Osteocyte (in vitro differentiated cells): ENCODE measurements around the gene SLC7A7. TPM values are rescaled to one million over a fixed set of nuclear protein-coding genes. Genes with fewer than 3 reads are reported as not detected.

Source experiments
- DNase-seq: peaks from one replicate; pipeline ENCODE4 v3.0.0; 2021; ENCODE audit warnings: mixed read lengths; ENCODE audit not compliant: unreplicated experiment; ENCODE audit errors: extremely low spot score
- H3K27ac Mint-ChIP-seq: one replicate; pipeline ENCODE4 v1.8.0; 2021; ENCODE audit warnings: mild to moderate bottlenecking, mixed read lengths; ENCODE audit not compliant: unreplicated experiment
- H3K27me3 Mint-ChIP-seq: one replicate; pipeline ENCODE4 v1.8.0; 2021; ENCODE audit warnings: mixed read lengths; ENCODE audit not compliant: unreplicated experiment
- H3K36me3 Mint-ChIP-seq: one replicate; pipeline ENCODE4 v1.8.0; 2021; ENCODE audit warnings: mixed read lengths; ENCODE audit not compliant: unreplicated experiment
- H3K4me1 Mint-ChIP-seq: one replicate; pipeline ENCODE4 v1.8.0; 2021; ENCODE audit warnings: mixed read lengths; ENCODE audit not compliant: unreplicated experiment
- H3K4me3 Mint-ChIP-seq: one replicate; pipeline ENCODE4 v1.8.0; 2021; ENCODE audit warnings: mild to moderate bottlenecking, moderate library complexity, mixed read lengths; ENCODE audit not compliant: unreplicated experiment
- H3K9me3 Mint-ChIP-seq: one replicate; pipeline ENCODE4 v1.8.0; 2021; ENCODE audit warnings: mixed read lengths; ENCODE audit not compliant: unreplicated experiment
- CTCF ChIP-seq: fragments of 200-600 bp; sonication (generic); IDR thresholded peaks from 2 replicates; pipeline ENCODE4 v1.5.0; 2021; ENCODE audit warnings: antibody characterized with exemption, mild to moderate bottlenecking, moderate library complexity
- total RNA-seq: library from RNA; stranded (reverse); gene quantifications from 2 replicates; pipeline ENCODE4 v1.2.1, GENCODE V29; 2021

Gene SLC7A7
- total RNA-seq, 1 donor from 2014 or later: 1.6 TPM

GRCh38 chr14:22824711-22825359, 9.6 kb upstream of the SLC7A7 start:
- no peaks in the 10 kb centered on the region for H3K9me3 Mint-ChIP-seq
- H3K27ac Mint-ChIP-seq: peak overlapping the region; percentile 18
- no peak for DNase-seq
- no peaks in the 10 kb centered on the region for H3K27me3 Mint-ChIP-seq
- H3K36me3 Mint-ChIP-seq: no peaks in the 10 kb centered on the region
- no peak for TF ChIP-seq CTCF
- H3K4me1 Mint-ChIP-seq: peaks cover 36% of the 10 kb centered on the region
- H3K4me3 Mint-ChIP-seq: no peak overlapping the region

- Mint-ChIP-seq H3K4me3 (peak overlapping the region; percentile 56), H3K9me3 (no peaks in the 10 kb centered on the region), H3K36me3 (no peaks in the 10 kb centered on the region), H3K27ac (peak overlapping the region; percentile 70), H3K4me1 (peaks cover 44% of the 10 kb centered on the region), H3K27me3 (no peaks in the 10 kb centered on the region)
- DNase-seq: peak; percentile 93
- TF ChIP-seq CTCF: peak; percentile 92
Observed at GRCh38 chr14:22822571-22823098, 7.4 kb upstream of the SLC7A7 start.

DNA sequence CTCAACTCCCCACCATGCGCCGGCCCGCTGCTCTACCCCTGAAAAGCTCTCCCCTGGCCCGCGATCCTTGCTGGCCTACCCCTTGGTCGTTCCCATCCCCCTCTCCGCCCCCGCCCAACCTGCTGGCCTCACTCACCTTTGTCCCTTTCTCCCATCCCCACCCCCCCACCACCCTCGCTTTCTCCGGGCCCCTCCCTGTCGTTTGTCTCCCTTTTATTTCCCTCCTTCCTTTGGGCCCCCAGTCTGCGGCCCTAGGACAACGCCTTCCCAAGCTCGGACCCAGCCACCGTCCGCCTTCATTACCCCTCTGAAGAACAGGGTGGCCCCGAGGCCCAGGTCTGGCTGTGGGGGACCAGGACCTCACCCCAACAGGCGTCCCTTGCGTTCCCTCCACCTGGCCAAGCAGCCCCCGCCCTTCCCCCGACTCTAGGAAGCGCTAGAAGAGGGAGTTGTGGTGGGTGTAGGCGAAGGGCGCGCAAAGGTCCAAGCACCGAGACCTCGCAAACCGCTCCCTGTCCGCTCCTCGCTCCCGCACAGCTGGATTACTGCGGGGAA, 6.9 kb upstream of the SLC7A7 start:
- H3K27ac Mint-ChIP-seq: peak overlapping the region; percentile 79
- no peaks in the 10 kb centered on the region for H3K9me3 Mint-ChIP-seq
- H3K4me1 Mint-ChIP-seq: peaks cover 44% of the 10 kb centered on the region
- H3K36me3 Mint-ChIP-seq: no peaks in the 10 kb centered on the region
- no peak for DNase-seq
- no peaks in the 10 kb centered on the region for H3K27me3 Mint-ChIP-seq
- H3K4me3 Mint-ChIP-seq: no peak overlapping the region
- no peak for TF ChIP-seq CTCF

DNA sequence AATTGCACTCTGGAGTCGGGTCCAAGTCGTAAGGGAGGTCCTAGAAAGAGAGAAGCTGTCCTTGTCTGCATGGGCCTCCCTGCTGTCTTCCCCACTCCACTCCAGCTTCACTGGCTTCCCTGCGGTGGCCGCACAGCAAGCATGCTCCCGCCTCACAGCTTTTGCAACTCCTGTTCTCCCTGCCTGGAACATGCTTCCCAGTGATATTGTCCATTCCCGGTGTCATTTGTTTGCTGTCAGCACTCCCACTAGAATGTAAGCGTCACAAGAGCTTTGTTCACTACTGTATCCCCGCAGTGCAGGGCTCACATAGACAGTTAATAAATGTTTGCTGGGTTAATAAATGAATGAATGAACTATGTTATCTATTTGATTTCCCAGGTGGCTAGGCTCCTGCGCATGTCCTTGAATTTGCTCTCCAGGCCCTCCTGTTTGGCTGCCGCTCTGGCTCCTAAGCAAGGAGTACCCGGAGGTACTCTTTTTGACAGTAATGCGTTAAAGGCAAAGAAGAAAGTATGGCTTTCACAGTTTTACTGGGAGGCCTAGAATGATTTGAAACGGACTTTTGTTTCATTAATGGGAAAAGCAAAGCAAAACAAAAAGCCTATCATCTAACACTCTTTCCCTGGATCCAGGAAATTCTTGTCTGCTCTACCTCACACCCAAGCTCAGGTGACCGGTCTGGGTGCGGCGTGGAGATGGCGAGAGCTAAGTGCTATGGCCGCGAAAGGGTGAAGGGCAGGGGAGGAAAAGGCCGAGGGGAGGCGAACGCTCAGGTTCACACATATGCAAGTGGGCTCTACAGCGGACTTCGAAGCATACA, 6.2 kb upstream of the SLC7A7 start:
- Mint-ChIP-seq H3K4me1 (peaks cover 44% of the 10 kb centered on the region), H3K27ac (peak overlapping the region; percentile 79), H3K9me3 (no peaks in the 10 kb centered on the region), H3K4me3 (no peak overlapping the region), H3K36me3 (no peaks in the 10 kb centered on the region), H3K27me3 (no peaks in the 10 kb centered on the region)
- TF ChIP-seq CTCF: no peak
- no peak for DNase-seq

DNA sequence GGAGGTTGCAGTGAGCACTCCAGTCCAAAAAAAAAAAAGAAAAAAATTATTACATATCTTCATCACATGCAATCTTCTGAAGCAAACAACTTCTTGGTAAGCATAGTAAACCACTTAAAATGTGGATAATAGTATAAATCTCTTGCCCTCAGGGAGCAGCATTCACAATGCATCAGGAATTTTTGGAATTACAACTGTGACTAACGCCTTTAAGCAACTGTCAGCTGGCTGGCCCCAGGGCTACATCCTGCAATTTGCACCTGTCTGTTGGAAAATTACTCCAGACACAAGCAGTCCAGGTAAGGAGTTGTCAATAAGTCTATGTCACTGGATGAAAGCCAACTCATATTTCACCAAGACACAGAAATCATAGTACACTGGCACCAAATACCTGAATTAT, 5.5 kb upstream of the SLC7A7 start:
- Mint-ChIP-seq H3K4me1 (peaks cover 46% of the 10 kb centered on the region), H3K9me3 (no peaks in the 10 kb centered on the region), H3K27me3 (no peaks in the 10 kb centered on the region), H3K4me3 (no peak overlapping the region), H3K27ac (peak overlapping the region; percentile 79), H3K36me3 (no peaks in the 10 kb centered on the region)
- no peak for DNase-seq
- TF ChIP-seq CTCF: no peak
